Esophagus muscularis mucosa (tissue), 4 donors: ENCODE results near the gene SLC6A2. TPM values are rescaled to one million over a fixed set of nuclear protein-coding genes. Genes with fewer than 3 reads are reported as not detected.

Source experiments
- DNase-seq: peaks from one replicate; pipeline ENCODE4 v3.0.0-alpha.2; 2017; ENCODE audit errors: extremely low spot score
- H3K27ac ChIP-seq, 4 donors: fragments of 200-600 bp; sonication (generic); replicated peaks in 1 of 4; 1 replicate in 3 of 4; 2 replicates in 1 of 4; pipeline ENCODE4 v1.5.1; 2016 to 2019; ENCODE audit warnings: mild to moderate bottlenecking in 1 of 4
- H3K27me3 ChIP-seq, 4 donors: fragments of 200-600 bp; sonication (generic); one replicate each; pipeline versions ENCODE4 v1.5.1 to v1.6.0; 2016 to 2019
- H3K36me3 ChIP-seq, 4 donors: fragments of 200-600 bp; sonication (generic); one replicate each; pipeline ENCODE4 v1.5.1; 2016 to 2019
- H3K4me1 ChIP-seq, 4 donors: fragments of 200-600 bp; sonication (generic); one replicate each; pipeline ENCODE4 v1.5.1; 2016 to 2019
- H3K4me3 ChIP-seq, 4 donors: fragments of 200-600 bp; sonication (generic); 1 replicate in 2 of 4; 2 replicates in 2 of 4; pipeline ENCODE4 v1.5.1; 2016 to 2019; ENCODE audit warnings: mild to moderate bottlenecking in 4 of 4, moderate library complexity in 1 of 4
- H3K9me3 ChIP-seq, 4 donors: fragments of 200-600 bp; sonication (generic); 1 replicate in 3 of 4; 2 replicates in 1 of 4; pipeline ENCODE4 v1.5.1; 2016 to 2019
- EP300 ChIP-seq: sonication (generic); formaldehyde crosslinking; IDR thresholded peaks from one replicate; pipeline ENCODE4 v1.6.1; 2017; ENCODE audit warnings: antibody characterized with exemption
- POLR2A ChIP-seq: fragments of 450-650 bp; IDR thresholded peaks from one replicate; pipeline ENCODE4 v1.6.1; 2017; ENCODE audit warnings: antibody characterized with exemption, moderate library complexity, mild to moderate bottlenecking, low read depth
- POLR2AphosphoS5 ChIP-seq, 2 donors: sonication (generic); formaldehyde crosslinking; IDR thresholded peaks; one replicate each; pipeline ENCODE4 v1.6.1; 2017; ENCODE audit warnings: antibody characterized with exemption in 2 of 2
- WGBS: methylation state at CpG from one replicate; pipeline ENCODE4 v1.1.5; 2018; 5-methylcytosine and 5-hydroxymethylcytosine counted together
- intact Hi-C: fragments of 100-400 bp; cut with DNase I; formaldehyde crosslinking; loops from one replicate; pipeline ENCODE4 v1.15.1; 2023
- total RNA-seq, 4 donors: library from RNA; depleted of rRNA; stranded (reverse); fragments of >200 nt; gene quantifications; one replicate each; pipeline versions ENCODE4 v1.1.0 to v1.2.1, GENCODE V29; 2016
- TF ChIP-seq, protein P1 (sequence below), 3 experiments: fragments of 200-600 bp in 2 of 3; fragments of 450-650 bp in 1 of 3; sonication (generic) in 2 of 3; IDR thresholded peaks; one replicate each; pipeline ENCODE4 v1.5.1; 2017 to 2019; ENCODE audit warnings: antibody characterized with exemption in 3 of 3, mild to moderate bottlenecking in 2 of 3, moderate library complexity in 1 of 3

The SLC6A2 gene
- total RNA-seq, 4 donors from 2014 or later = 0.19 to 2.1 (median 1.00) TPM

- Histone ChIP-seq H3K4me1 (no peaks in the 10 kb centered on the region), H3K27me3 (no peaks in the 10 kb centered on the region), H3K36me3 (no peaks in the 10 kb centered on the region), H3K27ac (no peak overlapping the region), H3K9me3 (no peaks in the 10 kb centered on the region), H3K4me3 (no peak overlapping the region)
- TF ChIP-seq EP300 = no peak
- no peak for TF ChIP-seq POLR2AphosphoS5 (IDR thresholded peaks at IDR 0.05)
- TF ChIP-seq, protein P1, sequence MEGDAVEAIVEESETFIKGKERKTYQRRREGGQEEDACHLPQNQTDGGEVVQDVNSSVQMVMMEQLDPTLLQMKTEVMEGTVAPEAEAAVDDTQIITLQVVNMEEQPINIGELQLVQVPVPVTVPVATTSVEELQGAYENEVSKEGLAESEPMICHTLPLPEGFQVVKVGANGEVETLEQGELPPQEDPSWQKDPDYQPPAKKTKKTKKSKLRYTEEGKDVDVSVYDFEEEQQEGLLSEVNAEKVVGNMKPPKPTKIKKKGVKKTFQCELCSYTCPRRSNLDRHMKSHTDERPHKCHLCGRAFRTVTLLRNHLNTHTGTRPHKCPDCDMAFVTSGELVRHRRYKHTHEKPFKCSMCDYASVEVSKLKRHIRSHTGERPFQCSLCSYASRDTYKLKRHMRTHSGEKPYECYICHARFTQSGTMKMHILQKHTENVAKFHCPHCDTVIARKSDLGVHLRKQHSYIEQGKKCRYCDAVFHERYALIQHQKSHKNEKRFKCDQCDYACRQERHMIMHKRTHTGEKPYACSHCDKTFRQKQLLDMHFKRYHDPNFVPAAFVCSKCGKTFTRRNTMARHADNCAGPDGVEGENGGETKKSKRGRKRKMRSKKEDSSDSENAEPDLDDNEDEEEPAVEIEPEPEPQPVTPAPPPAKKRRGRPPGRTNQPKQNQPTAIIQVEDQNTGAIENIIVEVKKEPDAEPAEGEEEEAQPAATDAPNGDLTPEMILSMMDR (IDR thresholded peaks at IDR 0.05) = no peak
- no peak for TF ChIP-seq POLR2A
- WGBS = 94% methylated on average over 3 of the region's 3 CpGs
- intact Hi-C loops = no loop called here
- no peak for DNase-seq
Observed at GRCh38 chr16:55622272-55622671, 33.5 kb upstream of the SLC6A2 start.

DNA sequence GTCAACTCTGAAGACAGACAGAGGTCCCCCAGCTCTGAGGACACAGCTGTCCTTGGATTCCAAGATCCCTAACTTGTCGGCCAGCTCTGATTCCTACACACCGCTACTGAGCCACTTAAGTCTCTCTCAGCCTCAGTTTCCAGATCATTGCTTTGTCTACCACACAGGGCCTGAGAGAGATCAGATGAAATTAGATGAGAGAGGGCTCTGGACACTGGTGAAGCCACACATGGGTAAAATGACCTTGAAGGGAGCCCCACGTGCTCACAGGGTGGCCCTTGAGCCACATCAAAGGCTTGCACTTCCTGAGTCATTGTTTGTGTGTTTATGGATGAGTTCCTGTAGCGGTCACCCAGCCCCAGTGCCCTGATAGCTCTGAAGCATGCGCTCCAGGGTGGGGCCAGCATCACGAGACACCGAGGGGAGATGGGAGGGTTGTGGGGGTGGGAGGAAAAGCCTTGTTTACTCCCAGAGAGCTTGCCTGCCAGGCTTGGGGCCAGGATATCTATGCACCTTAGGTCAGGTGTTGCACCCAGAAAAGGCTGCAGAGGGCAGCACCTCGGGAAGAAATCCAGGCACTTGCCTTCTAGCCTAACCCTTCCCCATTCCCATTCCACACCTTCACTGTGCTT lies 32.7 kb upstream of the SLC6A2 start:
- Histone ChIP-seq H3K4me3 (no peak overlapping the region), H3K4me1 (no peaks in the 10 kb centered on the region), H3K9me3 (no peaks in the 10 kb centered on the region), H3K27ac (no peak overlapping the region), H3K27me3 (no peaks in the 10 kb centered on the region), H3K36me3 (no peaks in the 10 kb centered on the region)
- TF ChIP-seq, protein P1 (IDR thresholded peaks at IDR 0.05) = no peak
- TF ChIP-seq EP300 = no peak
- no peak for TF ChIP-seq POLR2AphosphoS5 (IDR thresholded peaks at IDR 0.05)
- TF ChIP-seq POLR2A = no peak
- DNase-seq = peak; percentile 87
- intact Hi-C loops = no loop called here
- WGBS = 62% methylated on average over 8 of the region's 8 CpGs

- no peak for DNase-seq
- Histone ChIP-seq H3K4me3 (no peak overlapping the region), H3K27ac (no peak overlapping the region), H3K27me3 (no peaks in the 10 kb centered on the region), H3K4me1 (no peaks in the 10 kb centered on the region), H3K9me3 (no peaks in the 10 kb centered on the region), H3K36me3 (no peaks in the 10 kb centered on the region)
- intact Hi-C loops = no loop called here
- whole genome bisulfite sequencing = 96% methylated on average over 2 of the region's 2 CpGs
- no peak for TF ChIP-seq POLR2AphosphoS5 (IDR thresholded peaks at IDR 0.05)
Observed at GRCh38 chr16:55623640-55624039, 32.1 kb upstream of the SLC6A2 start.

- intact Hi-C loops = no loop called here
- Histone ChIP-seq H3K36me3 (no peaks in the 10 kb centered on the region), H3K9me3 (no peaks in the 10 kb centered on the region), H3K4me3 (no peak overlapping the region), H3K27ac (no peak overlapping the region), H3K27me3 (no peaks in the 10 kb centered on the region), H3K4me1 (no peaks in the 10 kb centered on the region)
- 100% methylated on average over 5 of the region's 5 CpGs for WGBS
- DNase-seq = no peak
- TF ChIP-seq, protein P1 (IDR thresholded peaks at IDR 0.05) = no peak
- TF ChIP-seq EP300 = no peak
- TF ChIP-seq POLR2AphosphoS5 (IDR thresholded peaks at IDR 0.05) = no peak
- TF ChIP-seq POLR2A = no peak
Observed at GRCh38 chr16:55624696-55625095, 31.1 kb upstream of the SLC6A2 start.

- TF ChIP-seq, protein P1 (IDR thresholded peaks at IDR 0.05) = no peak
- TF ChIP-seq POLR2A (no peak), POLR2AphosphoS5 (IDR thresholded peaks at IDR 0.05) (no peak), EP300 (no peak)
- H3K27ac ChIP-seq = no peak overlapping the region
- H3K36me3 ChIP-seq = no peaks in the 10 kb centered on the region
- no peaks in the 10 kb centered on the region for H3K4me1 ChIP-seq
- WGBS = 91% methylated on average over 1 of the region's 3 CpGs
- H3K9me3 ChIP-seq = no peaks in the 10 kb centered on the region
- H3K4me3 ChIP-seq = no peak overlapping the region
- peak; percentile 90 for DNase-seq
- intact Hi-C loops = no loop called here
- H3K27me3 ChIP-seq = no peaks in the 10 kb centered on the region
Observed at GRCh38 chr16:55625843-55626242, 29.9 kb upstream of the SLC6A2 start.
